ENCODE data around the gene PNMA6E.

PNMA6E gene

DNA sequence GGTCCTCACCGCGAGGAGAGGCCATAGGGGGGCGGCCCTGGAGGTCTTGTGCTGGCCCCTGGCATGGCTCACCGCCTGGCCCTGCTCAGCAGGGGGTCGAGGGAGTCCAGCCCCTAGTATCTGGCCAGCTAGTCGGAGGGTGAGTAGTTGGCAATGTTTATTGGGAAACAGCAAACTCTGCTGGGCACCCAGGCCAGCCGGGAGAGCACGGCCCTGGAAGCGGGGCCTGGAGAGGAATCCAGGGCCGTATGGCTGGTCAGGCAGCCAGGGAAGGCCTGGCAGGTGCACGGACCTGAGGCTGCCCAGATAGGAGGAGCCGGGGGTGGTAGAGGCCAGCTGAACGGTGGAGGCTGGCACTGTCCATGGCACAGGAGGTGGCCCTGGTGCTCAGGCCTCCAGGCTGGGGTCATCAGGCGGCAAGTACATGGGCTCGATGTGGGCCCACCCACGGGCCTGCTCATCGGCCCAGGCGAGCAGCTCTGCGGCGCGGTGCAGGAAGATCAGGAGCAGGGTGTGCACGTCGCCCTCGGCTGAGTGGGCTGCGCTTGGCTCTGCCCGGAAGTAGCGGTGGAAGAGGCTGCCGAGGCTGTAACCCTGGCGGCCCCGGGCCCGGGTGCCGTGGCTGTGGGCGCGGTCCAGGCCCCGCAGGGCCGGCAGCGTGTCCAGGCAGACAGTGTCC lies 43.3 kb upstream of the PNMA6E start:
- no peak for DNase-seq (ENCODE audit: low read depth)
- TF ChIP-seq, protein P1, sequence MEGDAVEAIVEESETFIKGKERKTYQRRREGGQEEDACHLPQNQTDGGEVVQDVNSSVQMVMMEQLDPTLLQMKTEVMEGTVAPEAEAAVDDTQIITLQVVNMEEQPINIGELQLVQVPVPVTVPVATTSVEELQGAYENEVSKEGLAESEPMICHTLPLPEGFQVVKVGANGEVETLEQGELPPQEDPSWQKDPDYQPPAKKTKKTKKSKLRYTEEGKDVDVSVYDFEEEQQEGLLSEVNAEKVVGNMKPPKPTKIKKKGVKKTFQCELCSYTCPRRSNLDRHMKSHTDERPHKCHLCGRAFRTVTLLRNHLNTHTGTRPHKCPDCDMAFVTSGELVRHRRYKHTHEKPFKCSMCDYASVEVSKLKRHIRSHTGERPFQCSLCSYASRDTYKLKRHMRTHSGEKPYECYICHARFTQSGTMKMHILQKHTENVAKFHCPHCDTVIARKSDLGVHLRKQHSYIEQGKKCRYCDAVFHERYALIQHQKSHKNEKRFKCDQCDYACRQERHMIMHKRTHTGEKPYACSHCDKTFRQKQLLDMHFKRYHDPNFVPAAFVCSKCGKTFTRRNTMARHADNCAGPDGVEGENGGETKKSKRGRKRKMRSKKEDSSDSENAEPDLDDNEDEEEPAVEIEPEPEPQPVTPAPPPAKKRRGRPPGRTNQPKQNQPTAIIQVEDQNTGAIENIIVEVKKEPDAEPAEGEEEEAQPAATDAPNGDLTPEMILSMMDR (IDR thresholded peaks at IDR 0.05; ENCODE audit: low read depth, low read length) = no peak
- TF ChIP-seq POLR2A (IDR thresholded peaks at IDR 0.05; ENCODE audit: extremely low read depth, insufficient read length) (no peak), MYC (IDR thresholded peaks at IDR 0.05; ENCODE audit: low read depth, low read length) (no peak)
- TF ChIP-seq, protein P2, sequence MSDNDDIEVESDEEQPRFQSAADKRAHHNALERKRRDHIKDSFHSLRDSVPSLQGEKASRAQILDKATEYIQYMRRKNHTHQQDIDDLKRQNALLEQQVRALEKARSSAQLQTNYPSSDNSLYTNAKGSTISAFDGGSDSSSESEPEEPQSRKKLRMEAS (IDR thresholded peaks at IDR 0.05; ENCODE audit: low read depth, low read length) = no peak
- H3K4me3 ChIP-seq (ENCODE audit: low read depth, low read length) = no peak overlapping the region

DNA sequence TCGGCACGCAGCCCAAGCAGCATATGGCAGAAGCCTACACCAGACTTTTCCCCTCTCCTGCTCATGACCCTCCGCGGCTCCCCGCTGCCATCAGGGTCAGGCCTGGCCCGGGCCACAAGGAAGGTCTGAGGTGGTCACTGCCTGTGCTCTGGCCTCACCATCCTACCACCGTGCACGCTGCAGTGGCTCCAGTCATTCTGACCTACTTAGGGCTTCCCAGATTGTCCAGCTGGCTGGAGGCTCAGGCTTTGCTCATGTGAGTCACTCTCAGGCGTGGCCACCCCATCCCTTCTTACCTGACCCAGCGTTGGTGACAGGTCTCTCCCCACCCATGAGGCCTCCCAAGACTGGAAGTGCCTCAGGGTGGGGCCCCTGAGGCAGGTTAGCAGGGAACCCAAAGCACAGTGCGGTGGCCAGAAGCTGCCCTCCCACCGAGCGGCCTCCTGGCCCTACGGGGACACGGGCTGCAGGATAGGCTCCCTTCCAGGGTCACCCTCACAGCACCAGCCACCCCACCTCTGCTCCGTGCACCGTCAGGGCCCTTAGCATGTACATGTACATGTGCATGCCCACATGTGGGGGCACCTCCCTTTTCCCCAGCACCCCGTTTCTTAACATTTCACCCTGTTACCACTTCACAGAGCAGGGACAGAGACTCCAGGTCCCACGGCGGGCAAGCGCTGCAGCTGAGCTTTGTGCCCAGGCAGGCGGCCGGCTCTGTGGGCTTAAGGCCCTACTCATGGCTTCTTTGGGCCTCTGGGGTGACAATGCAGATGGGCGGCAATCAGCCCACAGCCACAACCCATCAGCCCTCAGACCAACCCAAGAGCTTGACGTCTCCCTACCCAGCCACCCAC lies 42.6 kb upstream of the PNMA6E start:
- TF ChIP-seq, protein P1 (IDR thresholded peaks at IDR 0.05; ENCODE audit: low read depth, low read length) = no peak
- TF ChIP-seq MYC (IDR thresholded peaks at IDR 0.05; ENCODE audit: low read depth, low read length) (no peak), POLR2A (IDR thresholded peaks at IDR 0.05; ENCODE audit: extremely low read depth, insufficient read length) (no peak)
- TF ChIP-seq, protein P2 (IDR thresholded peaks at IDR 0.05; ENCODE audit: low read depth, low read length) = no peak
- H3K4me3 ChIP-seq (ENCODE audit: low read depth, low read length) = no peak overlapping the region
- no peak for DNase-seq (ENCODE audit: low read depth)

DNA sequence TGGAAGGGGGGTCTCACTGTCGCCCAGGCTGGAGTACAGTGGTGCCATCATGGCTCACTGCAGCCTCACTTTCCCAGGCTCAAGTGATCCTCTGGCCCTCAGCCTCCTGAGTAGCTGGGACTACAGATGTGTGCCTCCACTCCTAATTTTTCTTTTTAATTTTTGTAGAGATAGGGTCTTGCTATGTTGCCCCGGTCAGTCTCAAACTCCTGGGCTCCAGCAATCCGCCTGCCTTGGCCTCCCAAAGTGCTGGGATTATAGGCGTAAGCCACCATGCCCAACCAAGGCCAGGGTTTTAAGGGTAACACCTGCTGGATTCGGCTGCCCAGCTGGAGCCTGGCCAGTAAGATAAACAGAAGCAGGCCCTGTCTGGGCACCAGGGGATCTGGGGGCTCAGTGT lies 41.3 kb upstream of the PNMA6E start:
- DNase-seq (ENCODE audit: low read depth) = no peak
- no peak overlapping the region for H3K4me3 ChIP-seq (ENCODE audit: low read depth, low read length)
- TF ChIP-seq POLR2A (IDR thresholded peaks at IDR 0.05; ENCODE audit: extremely low read depth, insufficient read length) = no peak
- no peak for TF ChIP-seq MYC (IDR thresholded peaks at IDR 0.05; ENCODE audit: low read depth, low read length)
- TF ChIP-seq, protein P2 (IDR thresholded peaks at IDR 0.05; ENCODE audit: low read depth, low read length) = no peak
- TF ChIP-seq, protein P1 (IDR thresholded peaks at IDR 0.05; ENCODE audit: low read depth, low read length) = no peak

DNA sequence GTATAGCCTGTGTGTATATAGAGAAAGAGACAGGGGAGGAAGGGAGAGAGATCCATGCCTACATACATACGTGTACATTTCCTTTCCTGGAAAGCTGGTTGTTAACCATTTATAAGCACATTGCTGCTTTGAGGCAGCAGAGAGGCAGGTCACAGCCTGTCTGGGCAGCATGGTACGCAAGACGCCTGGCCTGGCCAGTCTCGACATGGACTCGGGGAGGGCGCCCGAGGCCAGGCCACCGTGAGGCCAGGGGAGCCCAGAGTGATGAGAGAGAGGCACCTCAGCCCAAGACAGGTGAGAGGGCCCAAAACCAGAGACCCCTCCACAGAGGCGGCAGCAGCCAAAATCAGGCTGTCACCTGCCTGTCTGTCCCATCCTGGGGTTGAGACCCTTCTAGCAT lies 40.8 kb upstream of the PNMA6E start:
- no peak for TF ChIP-seq POLR2A (IDR thresholded peaks at IDR 0.05; ENCODE audit: extremely low read depth, insufficient read length)
- TF ChIP-seq, protein P2 (IDR thresholded peaks at IDR 0.05; ENCODE audit: low read depth, low read length) = no peak
- TF ChIP-seq MYC (IDR thresholded peaks at IDR 0.05; ENCODE audit: low read depth, low read length) = no peak
- TF ChIP-seq, protein P1 (IDR thresholded peaks at IDR 0.05; ENCODE audit: low read depth, low read length) = no peak
- H3K4me3 ChIP-seq (ENCODE audit: low read depth, low read length) = no peak overlapping the region
- no peak for DNase-seq (ENCODE audit: low read depth)

DNA sequence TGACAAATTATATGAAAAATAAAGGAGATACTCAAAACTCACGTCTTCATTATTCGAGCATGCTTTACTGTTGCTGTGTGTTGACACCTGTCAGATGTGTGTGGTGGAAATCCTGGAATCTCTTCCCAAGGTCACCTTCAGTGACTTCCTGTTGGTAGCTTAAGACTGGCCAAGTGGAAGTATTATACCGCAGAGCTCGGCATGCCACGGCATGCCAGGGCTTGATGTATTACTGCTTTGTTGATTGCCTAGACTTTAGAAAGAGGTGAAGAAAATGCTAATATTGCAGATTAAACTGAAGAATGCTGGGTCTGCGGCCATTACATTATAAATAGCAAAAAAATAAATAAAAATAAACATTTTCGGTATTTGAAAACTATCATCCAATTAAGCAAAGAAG lies 40.1 kb upstream of the PNMA6E start:
- TF ChIP-seq MYC (IDR thresholded peaks at IDR 0.05; ENCODE audit: low read depth, low read length) = no peak
- TF ChIP-seq, protein P2 (IDR thresholded peaks at IDR 0.05; ENCODE audit: low read depth, low read length) = no peak
- DNase-seq (ENCODE audit: low read depth) = no peak
- H3K4me3 ChIP-seq (ENCODE audit: low read depth, low read length) = no peak overlapping the region
